OCI-LY1 (cell line): Measurements from ENCODE around the gene CHCHD6.

Source experiments
- EZH2 ChIP-seq: fragments of 200-600 bp; sonication (generic), shearing (Covaris generic); IDR thresholded peaks from 2 replicates; pipeline ENCODE4 v1.8.0; 2017; ENCODE audit warnings: borderline replicate concordance, mixed run types, mild to moderate bottlenecking, antibody characterized with exemption, low read length, moderate library complexity, mixed read lengths
- TF ChIP-seq, protein P1 (sequence below): fragments of 200-600 bp; sonication (generic), shearing (Covaris generic); IDR thresholded peaks from 2 replicates; pipeline ENCODE4 v1.5.1; 2017; ENCODE audit warnings: mild to moderate bottlenecking, antibody characterized with exemption, low read length, moderate library complexity, mixed read lengths

- TF ChIP-seq, protein P1, sequence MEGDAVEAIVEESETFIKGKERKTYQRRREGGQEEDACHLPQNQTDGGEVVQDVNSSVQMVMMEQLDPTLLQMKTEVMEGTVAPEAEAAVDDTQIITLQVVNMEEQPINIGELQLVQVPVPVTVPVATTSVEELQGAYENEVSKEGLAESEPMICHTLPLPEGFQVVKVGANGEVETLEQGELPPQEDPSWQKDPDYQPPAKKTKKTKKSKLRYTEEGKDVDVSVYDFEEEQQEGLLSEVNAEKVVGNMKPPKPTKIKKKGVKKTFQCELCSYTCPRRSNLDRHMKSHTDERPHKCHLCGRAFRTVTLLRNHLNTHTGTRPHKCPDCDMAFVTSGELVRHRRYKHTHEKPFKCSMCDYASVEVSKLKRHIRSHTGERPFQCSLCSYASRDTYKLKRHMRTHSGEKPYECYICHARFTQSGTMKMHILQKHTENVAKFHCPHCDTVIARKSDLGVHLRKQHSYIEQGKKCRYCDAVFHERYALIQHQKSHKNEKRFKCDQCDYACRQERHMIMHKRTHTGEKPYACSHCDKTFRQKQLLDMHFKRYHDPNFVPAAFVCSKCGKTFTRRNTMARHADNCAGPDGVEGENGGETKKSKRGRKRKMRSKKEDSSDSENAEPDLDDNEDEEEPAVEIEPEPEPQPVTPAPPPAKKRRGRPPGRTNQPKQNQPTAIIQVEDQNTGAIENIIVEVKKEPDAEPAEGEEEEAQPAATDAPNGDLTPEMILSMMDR = no peak
- no peak for TF ChIP-seq EZH2
Measured at GRCh38 chr3:126663257-126663656, 40.8 kb upstream of the CHCHD6 start.
